ENCODE data around the gene ETS1.

GRCh38 chr11:128500493-128500892, 86.9 kb downstream of the ETS1 start:
- TF ChIP-seq CTCF (IDR thresholded peaks at IDR 0.05 in 4 of 5, conservative IDR thresholded peaks at IDR 0.05 in 1 of 5) = no peak
- TF ChIP-seq POLR2A (IDR thresholded peaks at IDR 0.05) = no peak

All from gastrocnemius medialis (tissue), 4 donors.